Astrocyte (in vitro differentiated cells and primary cell): Measurements from ENCODE around the gene BANK1. TPM values are rescaled to one million over a fixed set of nuclear protein-coding genes. Genes with fewer than 3 reads are reported as not detected.

Experiments
- DNase-seq: peaks from one replicate; pipeline ENCODE4 v3.0.0-alpha.2; 2010; ENCODE audit warnings: low read depth
- FAIRE-seq: peaks from 2 replicates; lab custom pipeline; 2011; peaks lifted over from hg19 to GRCh38; lab: Jason Lieb, UNC
- H2AFZ ChIP-seq: 2 replicates; pipeline ENCODE4 v1.6.0; 2012; ENCODE audit warnings: low read depth, low read length, inconsistent platforms
- H3K27ac ChIP-seq: 2 replicates; pipeline ENCODE4 v1.5.1; 2011; ENCODE audit warnings: low read depth, low read length, inconsistent platforms
- H3K27me3 ChIP-seq: 2 replicates; pipeline ENCODE4 v1.6.0; 2011; ENCODE audit warnings: low read length, inconsistent platforms; ENCODE audit not compliant: insufficient read depth
- H3K36me3 ChIP-seq: 2 replicates; pipeline ENCODE4 v1.5.1; 2011; ENCODE audit warnings: low read length, inconsistent platforms; ENCODE audit not compliant: insufficient read depth
- H3K4me1 ChIP-seq: 2 replicates; pipeline ENCODE4 v1.5.1; 2011; ENCODE audit warnings: low read length, inconsistent platforms; ENCODE audit not compliant: insufficient read depth
- H3K4me2 ChIP-seq: 2 replicates; pipeline ENCODE4 v1.6.0; 2012; ENCODE audit warnings: low read length, inconsistent platforms
- H3K4me3 ChIP-seq: 2 replicates; pipeline ENCODE4 v1.5.1; 2011; ENCODE audit warnings: low read depth, mild to moderate bottlenecking, low read length, inconsistent platforms; ENCODE audit not compliant: insufficient read depth
- H3K79me2 ChIP-seq: 2 replicates; pipeline ENCODE4 v1.6.0; 2012; ENCODE audit warnings: mild to moderate bottlenecking, low read length, inconsistent platforms; ENCODE audit not compliant: insufficient read depth
- H3K9ac ChIP-seq: 2 replicates; pipeline ENCODE4 v1.6.0; 2012; ENCODE audit warnings: mild to moderate bottlenecking, low read length, inconsistent platforms
- H3K9me3 ChIP-seq: 2 replicates; pipeline ENCODE4 v1.5.1; 2012; ENCODE audit warnings: low read depth, mild to moderate bottlenecking, low read length, inconsistent platforms; ENCODE audit not compliant: insufficient read depth
- H4K20me1 ChIP-seq: 2 replicates; pipeline ENCODE4 v1.6.0; 2012; ENCODE audit warnings: low read length, inconsistent platforms; ENCODE audit not compliant: insufficient read depth
- H3K27ac Mint-ChIP-seq: one replicate; pipeline ENCODE4 v1.8.0; 2021; ENCODE audit warnings: mild to moderate bottlenecking, mixed read lengths; ENCODE audit not compliant: unreplicated experiment
- H3K27me3 Mint-ChIP-seq: one replicate; pipeline ENCODE4 v1.8.0; 2021; ENCODE audit warnings: low read depth, mixed read lengths; ENCODE audit not compliant: unreplicated experiment
- H3K36me3 Mint-ChIP-seq: one replicate; pipeline ENCODE4 v1.8.0; 2021; ENCODE audit warnings: low read depth, mixed read lengths; ENCODE audit not compliant: unreplicated experiment
- H3K4me1 Mint-ChIP-seq: one replicate; pipeline ENCODE4 v1.8.0; 2021; ENCODE audit warnings: low read depth, mixed read lengths; ENCODE audit not compliant: unreplicated experiment
- H3K4me3 Mint-ChIP-seq: one replicate; pipeline ENCODE4 v1.8.0; 2021; ENCODE audit warnings: mild to moderate bottlenecking, moderate library complexity, mixed read lengths; ENCODE audit not compliant: unreplicated experiment
- H3K9me3 Mint-ChIP-seq: one replicate; pipeline ENCODE4 v1.8.0; 2021; ENCODE audit warnings: mild to moderate bottlenecking, mixed read lengths; ENCODE audit not compliant: unreplicated experiment
- CTCF ChIP-seq: IDR thresholded peaks from 2 replicates; pipeline ENCODE4 v1.5.1; 2011; ENCODE audit warnings: low read depth, mild to moderate bottlenecking, inconsistent platforms, low read length, moderate library complexity; ENCODE audit not compliant: insufficient read depth
- EZH2 ChIP-seq: IDR thresholded peaks from 2 replicates; pipeline ENCODE4 v1.6.1; 2012; ENCODE audit warnings: mild to moderate bottlenecking, low read length, inconsistent platforms; ENCODE audit not compliant: insufficient read depth
- total RNA-seq: library from RNA; stranded (reverse); gene quantifications from 2 replicates; pipeline ENCODE4 v1.2.1, GENCODE V29; 2021

Gene BANK1
- total RNA-seq, 1 donor from 2014 or later, result 1.3 TPM

GRCh38 chr4:101977076-101977475 is 186.5 kb downstream of the BANK1 start:
- peak; percentile 98 for DNase-seq
- H3K4me2 ChIP-seq, result peak overlapping the region; percentile 34
- peak overlapping the region; percentile 83 for H3K27ac Mint-ChIP-seq
- H3K9ac ChIP-seq, result no peak overlapping the region
- H3K4me3 Mint-ChIP-seq, result no peak overlapping the region
- H3K4me3 ChIP-seq, result no peak overlapping the region
- no peaks in the 10 kb centered on the region for H3K9me3 Mint-ChIP-seq
- peaks cover 19% of the 10 kb centered on the region for H3K4me1 Mint-ChIP-seq
- H3K9me3 ChIP-seq, result no peaks in the 10 kb centered on the region
- peak overlapping the region; percentile 26 for H3K27ac ChIP-seq
- H3K36me3 Mint-ChIP-seq, result no peaks in the 10 kb centered on the region
- no peak overlapping the region for H2AFZ ChIP-seq
- H3K27me3 ChIP-seq, result no peaks in the 10 kb centered on the region
- no peaks in the 10 kb centered on the region for H3K27me3 Mint-ChIP-seq
- H3K79me2 ChIP-seq, result no peaks in the 10 kb centered on the region
- peak; percentile 100 for FAIRE-seq
- H3K4me1 ChIP-seq, result peaks cover 12% of the 10 kb centered on the region
- no peaks in the 10 kb centered on the region for H3K36me3 ChIP-seq
- no peaks in the 10 kb centered on the region for H4K20me1 ChIP-seq
- TF ChIP-seq EZH2 (no peak), CTCF (no peak)

GRCh38 chr4:101981756-101982155 is 191.2 kb downstream of the BANK1 start:
- H3K9ac ChIP-seq, result no peak overlapping the region
- H4K20me1 ChIP-seq, result no peaks in the 10 kb centered on the region
- peaks cover 8% of the 10 kb centered on the region for H3K4me1 ChIP-seq
- no peak overlapping the region for H3K4me2 ChIP-seq
- DNase-seq (peak; percentile 36), FAIRE-seq (no peak)
- no peaks in the 10 kb centered on the region for H3K36me3 Mint-ChIP-seq
- no peaks in the 10 kb centered on the region for H3K79me2 ChIP-seq
- H2AFZ ChIP-seq, result no peak overlapping the region
- no peaks in the 10 kb centered on the region for H3K27me3 Mint-ChIP-seq
- no peak overlapping the region for H3K4me3 ChIP-seq
- no peaks in the 10 kb centered on the region for H3K36me3 ChIP-seq
- H3K4me1 Mint-ChIP-seq, result peaks cover 9% of the 10 kb centered on the region
- H3K27ac Mint-ChIP-seq, result peak overlapping the region; percentile 87
- no peak overlapping the region for H3K4me3 Mint-ChIP-seq
- H3K9me3 ChIP-seq, result no peaks in the 10 kb centered on the region
- H3K27ac ChIP-seq, result no peak overlapping the region
- TF ChIP-seq EZH2, result no peak
- TF ChIP-seq CTCF, result no peak
- H3K9me3 Mint-ChIP-seq, result no peaks in the 10 kb centered on the region
- H3K27me3 ChIP-seq, result no peaks in the 10 kb centered on the region

GRCh38 chr4:101983835-101984234 is 193.3 kb downstream of the BANK1 start:
- Histone ChIP-seq H3K9me3 (no peaks in the 10 kb centered on the region), H3K4me3 (no peak overlapping the region), H3K27ac (no peak overlapping the region), H3K36me3 (no peaks in the 10 kb centered on the region), H3K4me2 (no peak overlapping the region), H3K4me1 (no peaks in the 10 kb centered on the region), H2AFZ (no peak overlapping the region), H3K27me3 (no peaks in the 10 kb centered on the region), H3K79me2 (no peaks in the 10 kb centered on the region), H4K20me1 (no peaks in the 10 kb centered on the region), H3K9ac (no peak overlapping the region)
- Mint-ChIP-seq H3K27ac (no peak overlapping the region), H3K27me3 (no peaks in the 10 kb centered on the region), H3K9me3 (no peaks in the 10 kb centered on the region), H3K4me1 (peaks cover 1% of the 10 kb centered on the region), H3K36me3 (no peaks in the 10 kb centered on the region), H3K4me3 (no peak overlapping the region)
- FAIRE-seq, result no peak
- TF ChIP-seq CTCF (no peak), EZH2 (no peak)
- DNase-seq, result no peak
